ENCODE results near the gene ARID1B.
A peak's percentile ranks its signal among the peaks of the same experiment; 100 is the strongest.

- TF ChIP-seq, protein P1, sequence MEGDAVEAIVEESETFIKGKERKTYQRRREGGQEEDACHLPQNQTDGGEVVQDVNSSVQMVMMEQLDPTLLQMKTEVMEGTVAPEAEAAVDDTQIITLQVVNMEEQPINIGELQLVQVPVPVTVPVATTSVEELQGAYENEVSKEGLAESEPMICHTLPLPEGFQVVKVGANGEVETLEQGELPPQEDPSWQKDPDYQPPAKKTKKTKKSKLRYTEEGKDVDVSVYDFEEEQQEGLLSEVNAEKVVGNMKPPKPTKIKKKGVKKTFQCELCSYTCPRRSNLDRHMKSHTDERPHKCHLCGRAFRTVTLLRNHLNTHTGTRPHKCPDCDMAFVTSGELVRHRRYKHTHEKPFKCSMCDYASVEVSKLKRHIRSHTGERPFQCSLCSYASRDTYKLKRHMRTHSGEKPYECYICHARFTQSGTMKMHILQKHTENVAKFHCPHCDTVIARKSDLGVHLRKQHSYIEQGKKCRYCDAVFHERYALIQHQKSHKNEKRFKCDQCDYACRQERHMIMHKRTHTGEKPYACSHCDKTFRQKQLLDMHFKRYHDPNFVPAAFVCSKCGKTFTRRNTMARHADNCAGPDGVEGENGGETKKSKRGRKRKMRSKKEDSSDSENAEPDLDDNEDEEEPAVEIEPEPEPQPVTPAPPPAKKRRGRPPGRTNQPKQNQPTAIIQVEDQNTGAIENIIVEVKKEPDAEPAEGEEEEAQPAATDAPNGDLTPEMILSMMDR (IDR thresholded peaks at IDR 0.05): peak; percentile 68
- TF ChIP-seq POLR2AphosphoS5 (IDR thresholded peaks at IDR 0.05; ENCODE audit: low read depth, low read length) (no peak), SIN3A (IDR thresholded peaks at IDR 0.05; ENCODE audit: borderline replicate concordance, insufficient read depth, low read depth, low read length) (no peak)
- TF ChIP-seq, protein P2, sequence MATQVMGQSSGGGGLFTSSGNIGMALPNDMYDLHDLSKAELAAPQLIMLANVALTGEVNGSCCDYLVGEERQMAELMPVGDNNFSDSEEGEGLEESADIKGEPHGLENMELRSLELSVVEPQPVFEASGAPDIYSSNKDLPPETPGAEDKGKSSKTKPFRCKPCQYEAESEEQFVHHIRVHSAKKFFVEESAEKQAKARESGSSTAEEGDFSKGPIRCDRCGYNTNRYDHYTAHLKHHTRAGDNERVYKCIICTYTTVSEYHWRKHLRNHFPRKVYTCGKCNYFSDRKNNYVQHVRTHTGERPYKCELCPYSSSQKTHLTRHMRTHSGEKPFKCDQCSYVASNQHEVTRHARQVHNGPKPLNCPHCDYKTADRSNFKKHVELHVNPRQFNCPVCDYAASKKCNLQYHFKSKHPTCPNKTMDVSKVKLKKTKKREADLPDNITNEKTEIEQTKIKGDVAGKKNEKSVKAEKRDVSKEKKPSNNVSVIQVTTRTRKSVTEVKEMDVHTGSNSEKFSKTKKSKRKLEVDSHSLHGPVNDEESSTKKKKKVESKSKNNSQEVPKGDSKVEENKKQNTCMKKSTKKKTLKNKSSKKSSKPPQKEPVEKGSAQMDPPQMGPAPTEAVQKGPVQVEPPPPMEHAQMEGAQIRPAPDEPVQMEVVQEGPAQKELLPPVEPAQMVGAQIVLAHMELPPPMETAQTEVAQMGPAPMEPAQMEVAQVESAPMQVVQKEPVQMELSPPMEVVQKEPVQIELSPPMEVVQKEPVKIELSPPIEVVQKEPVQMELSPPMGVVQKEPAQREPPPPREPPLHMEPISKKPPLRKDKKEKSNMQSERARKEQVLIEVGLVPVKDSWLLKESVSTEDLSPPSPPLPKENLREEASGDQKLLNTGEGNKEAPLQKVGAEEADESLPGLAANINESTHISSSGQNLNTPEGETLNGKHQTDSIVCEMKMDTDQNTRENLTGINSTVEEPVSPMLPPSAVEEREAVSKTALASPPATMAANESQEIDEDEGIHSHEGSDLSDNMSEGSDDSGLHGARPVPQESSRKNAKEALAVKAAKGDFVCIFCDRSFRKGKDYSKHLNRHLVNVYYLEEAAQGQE (IDR thresholded peaks at IDR 0.05; ENCODE audit: insufficient read depth in 1 of 2, low read depth in 2 of 2, low read length in 1 of 2): no peak
Observed at GRCh38 chr6:157227202-157228166, 450.3 kb downstream of the ARID1B start.
